Measurements from ENCODE around the gene PDPK1.

PDPK1 gene

GRCh38 chr16:2514333-2515179 is 23.3 kb upstream of the PDPK1 start:
- H3K4me3 ChIP-seq (ENCODE audit: low read depth, low read length): peak overlapping the region; percentile 90
- no peak for TF ChIP-seq CTCF (IDR thresholded peaks at IDR 0.05; ENCODE audit: borderline replicate concordance, insufficient read depth, low read depth, low read length)

GRCh38 chr16:2515180-2515851 is 22.5 kb upstream of the PDPK1 start:
- TF ChIP-seq CTCF (IDR thresholded peaks at IDR 0.05; ENCODE audit: borderline replicate concordance, insufficient read depth, low read depth, low read length): no peak
- peak overlapping the region; percentile 90 for H3K4me3 ChIP-seq (ENCODE audit: low read depth, low read length)

GRCh38 chr16:2516391-2517240 is 21.2 kb upstream of the PDPK1 start:
- no peak for TF ChIP-seq CTCF (IDR thresholded peaks at IDR 0.05; ENCODE audit: borderline replicate concordance, insufficient read depth, low read depth, low read length)
- no peak overlapping the region for H3K4me3 ChIP-seq (ENCODE audit: low read depth, low read length)

GRCh38 chr16:2517954-2518605 is 19.7 kb upstream of the PDPK1 start:
- TF ChIP-seq CTCF (IDR thresholded peaks at IDR 0.05; ENCODE audit: borderline replicate concordance, insufficient read depth, low read depth, low read length): no peak
- H3K4me3 ChIP-seq (ENCODE audit: low read depth, low read length): no peak overlapping the region

DNA sequence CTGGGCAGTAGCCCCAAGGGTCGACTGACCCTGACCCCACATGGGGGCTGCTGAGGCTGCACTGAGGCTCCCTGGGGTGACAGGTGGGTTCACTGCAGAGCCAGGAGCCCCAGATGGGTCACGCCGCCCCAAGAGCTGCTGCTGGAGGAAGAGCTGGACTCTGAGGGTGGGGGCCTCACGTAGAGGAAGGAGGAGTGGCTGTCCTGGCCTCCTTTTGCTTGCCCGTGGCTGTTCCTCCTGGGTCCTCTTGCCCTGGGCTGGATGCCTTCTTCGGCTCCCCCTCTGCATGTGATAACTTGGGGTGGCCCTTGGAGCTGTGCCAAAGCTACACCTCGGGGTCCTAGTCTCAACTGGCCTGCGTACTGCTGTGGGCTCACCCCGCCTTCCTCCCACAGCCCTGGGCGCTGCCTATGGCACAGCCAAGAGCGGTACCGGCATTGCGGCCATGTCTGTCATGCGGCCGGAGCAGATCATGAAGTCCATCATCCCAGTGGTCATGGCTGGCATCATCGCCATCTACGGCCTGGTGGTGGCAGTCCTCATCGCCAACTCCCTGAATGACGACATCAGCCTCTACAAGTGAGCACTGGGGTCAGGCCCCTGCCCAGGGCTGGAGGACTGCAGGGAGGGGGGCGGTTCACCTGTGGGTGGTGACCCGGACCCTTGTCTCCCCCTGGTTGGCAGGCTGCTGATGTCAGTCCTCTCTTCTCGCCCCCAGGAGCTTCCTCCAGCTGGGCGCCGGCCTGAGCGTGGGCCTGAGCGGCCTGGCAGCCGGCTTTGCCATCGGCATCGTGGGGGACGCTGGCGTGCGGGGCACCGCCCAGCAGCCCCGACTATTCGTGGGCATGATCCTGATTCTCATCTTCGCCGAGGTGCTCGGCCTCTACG is 18.8 kb upstream of the PDPK1 start:
- TF ChIP-seq CTCF (IDR thresholded peaks at IDR 0.05; ENCODE audit: borderline replicate concordance, insufficient read depth, low read depth, low read length): no peak
- no peak overlapping the region for H3K4me3 ChIP-seq (ENCODE audit: low read depth, low read length)

- peak overlapping the region; percentile 34 for H3K4me3 ChIP-seq (ENCODE audit: low read depth, low read length)
- no peak for TF ChIP-seq CTCF (IDR thresholded peaks at IDR 0.05; ENCODE audit: borderline replicate concordance, insufficient read depth, low read depth, low read length)
These were observed 18.1 kb upstream of the PDPK1 start for GRCh38 chr16:2519711-2520080.
